Stimulated activated CD8-positive, alpha-beta memory T cell treated with anti-CD3 and anti-CD28 coated beads, Interleukin-4, amount 100 ng/mL, for 48 hours (primary cell): ENCODE results near the gene METTL25B.
A peak's percentile ranks its signal among the peaks of the same experiment; 100 is the strongest.
"Not testable (repeated sequence)": the region's sequence is repeated elsewhere in the genome, so short reads cannot be mapped to it uniquely, and the experiment has no call there.

Experiments used
- DNase-seq: peaks from one replicate; pipeline ENCODE4 v3.0.0-alpha.2; 2020

Gene METTL25B

DNA sequence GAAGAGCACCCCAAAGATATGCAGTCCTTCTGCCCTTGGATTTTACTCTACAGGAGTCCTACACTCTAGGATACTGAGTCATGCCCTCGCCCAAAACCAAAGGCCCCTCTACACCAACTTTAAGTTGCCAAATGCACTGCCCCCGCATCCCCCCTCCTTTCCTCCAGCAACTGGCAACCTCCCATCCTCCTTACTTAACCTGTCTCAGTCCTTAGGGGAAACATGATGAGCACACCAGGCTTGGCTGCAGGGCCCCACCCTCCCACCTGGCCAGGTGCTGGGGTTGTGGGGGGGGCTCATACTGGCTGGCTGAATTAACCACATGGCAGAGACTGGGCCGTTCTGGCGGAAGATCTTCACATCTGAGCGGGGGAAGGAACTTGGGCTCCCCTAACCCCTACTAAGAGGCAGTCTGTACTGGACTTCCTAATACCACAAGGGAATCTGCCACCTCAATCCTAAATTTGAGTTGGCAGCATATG lies 22.0 kb downstream of the METTL25B start:
- peak; percentile 74 for DNase-seq

DNA sequence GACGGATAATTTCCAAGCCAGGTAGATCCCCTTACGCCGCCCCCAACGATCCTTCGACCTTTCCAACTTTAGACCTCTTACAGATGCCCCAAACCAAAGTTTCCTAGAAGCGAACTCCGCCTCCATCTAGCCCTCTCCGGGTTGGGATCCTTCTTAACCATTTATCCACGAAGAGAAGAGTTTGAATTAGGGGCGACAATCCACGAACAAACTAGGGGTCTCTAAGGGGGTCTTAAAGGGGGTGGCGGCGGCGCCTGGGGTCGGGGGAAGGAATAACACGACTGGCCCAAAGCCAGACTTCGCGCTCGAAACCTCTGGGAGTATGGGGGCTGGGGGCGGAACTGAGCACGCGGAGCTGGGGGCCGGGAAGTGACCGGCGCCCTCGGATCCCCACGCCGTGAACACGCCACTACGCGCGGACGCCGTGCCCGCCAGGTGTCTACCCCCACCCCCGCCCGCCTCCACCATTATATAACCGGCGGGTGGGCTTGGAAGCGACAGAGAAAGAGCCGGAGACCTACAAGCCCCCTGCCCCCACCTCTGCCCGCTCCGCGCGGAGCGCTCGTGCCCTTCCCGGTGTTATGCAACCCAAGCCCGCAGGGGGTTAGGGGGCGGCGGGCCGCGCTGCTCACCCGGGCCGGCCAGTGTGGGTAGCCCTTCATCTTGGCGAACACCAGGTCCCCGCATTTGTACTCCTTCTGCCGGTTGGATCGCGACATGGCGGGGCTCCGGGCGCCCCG lies 22.6 kb downstream of the METTL25B start:
- DNase-seq: peak; percentile 58

DNA sequence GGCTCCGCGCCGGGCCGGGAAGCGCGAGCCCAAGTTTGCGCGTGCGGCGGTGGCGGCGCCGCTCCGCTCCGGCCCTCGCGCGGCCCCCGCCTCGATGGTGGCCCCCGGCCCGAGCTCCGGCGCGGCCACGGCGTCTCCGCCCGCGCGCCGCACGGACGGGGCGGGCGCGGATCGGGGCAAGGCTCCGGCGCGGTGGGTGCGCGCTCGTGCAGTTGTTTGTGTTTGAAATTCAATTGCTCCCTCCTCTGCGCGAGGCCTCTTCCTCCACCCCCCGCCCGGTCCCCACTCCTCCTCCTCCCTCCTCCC lies 23.1 kb downstream of the METTL25B start, which contains the start of gene HDGF:
TSS of gene HDGF (minus strand) at position 225 of the 306 bp plus-strand sequence. CDS start 246 bp downstream, outside the sequence.
- no peak for DNase-seq

DNA sequence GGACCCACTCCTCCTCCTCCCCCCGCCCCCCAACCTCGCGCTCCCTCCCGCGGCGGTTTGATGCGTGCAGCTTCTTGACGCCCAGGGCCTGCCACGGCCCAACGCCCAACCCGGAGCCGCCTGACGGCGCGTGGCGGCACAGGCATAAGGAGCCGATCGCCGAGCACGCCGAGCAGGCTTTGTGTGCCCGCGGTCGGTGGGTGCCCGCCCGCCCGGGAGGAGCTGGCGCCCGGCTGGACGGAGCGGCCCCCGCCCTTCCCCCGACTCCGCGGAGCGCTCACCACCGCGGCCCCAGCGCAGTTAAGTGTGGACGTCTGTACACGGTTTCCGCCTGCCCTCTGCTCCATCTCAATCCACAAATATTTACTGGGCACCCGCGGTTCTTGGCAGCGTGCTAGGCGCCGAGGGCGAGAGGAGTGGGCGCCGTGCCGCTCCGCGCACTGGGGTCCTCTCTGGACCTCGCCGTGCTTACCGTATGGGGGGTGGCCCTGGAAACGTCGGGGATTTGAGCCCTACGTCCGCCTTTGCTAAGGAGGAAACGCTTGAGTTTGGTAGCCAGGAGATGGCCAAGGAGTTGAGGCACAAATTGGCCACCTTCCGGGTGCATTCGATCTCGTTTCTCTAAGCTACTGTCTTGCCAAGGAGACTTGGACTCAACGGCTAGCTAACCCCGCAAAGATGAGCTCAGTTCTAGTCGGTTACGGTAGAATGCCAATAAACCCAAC lies 23.6 kb downstream of the METTL25B start:
- DNase-seq: peak; percentile 97

DNA sequence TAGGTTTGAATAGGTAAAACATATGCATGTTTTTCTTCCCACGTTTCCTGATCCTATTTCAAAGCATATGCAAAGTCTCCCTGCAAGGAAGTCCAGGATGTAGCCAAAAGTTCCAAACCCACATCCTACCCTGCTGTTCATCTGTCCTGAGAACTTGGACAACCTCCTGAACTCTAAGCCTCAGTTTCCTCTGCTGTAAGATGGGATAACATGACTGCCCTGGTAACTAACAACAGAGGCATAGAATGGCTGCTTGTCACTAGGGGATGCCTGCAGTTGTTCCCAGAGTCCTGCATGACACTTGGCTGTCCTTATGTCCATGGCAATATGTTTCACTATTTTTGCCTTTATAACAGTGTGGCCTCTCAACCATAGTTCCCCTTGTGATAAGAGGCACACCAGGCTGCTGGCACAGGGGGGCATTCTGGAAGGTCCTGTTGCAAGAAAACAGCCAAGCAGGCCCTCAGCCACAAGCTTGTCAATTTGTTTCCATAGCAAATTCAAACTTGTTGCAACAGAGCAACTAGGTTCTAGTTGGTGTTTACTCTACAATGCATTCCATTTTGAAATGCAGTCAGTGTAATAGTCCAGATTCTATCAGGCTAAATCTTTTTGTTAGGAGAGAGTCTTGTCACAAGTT lies 24.7 kb downstream of the METTL25B start:
- no peak for DNase-seq

DNA sequence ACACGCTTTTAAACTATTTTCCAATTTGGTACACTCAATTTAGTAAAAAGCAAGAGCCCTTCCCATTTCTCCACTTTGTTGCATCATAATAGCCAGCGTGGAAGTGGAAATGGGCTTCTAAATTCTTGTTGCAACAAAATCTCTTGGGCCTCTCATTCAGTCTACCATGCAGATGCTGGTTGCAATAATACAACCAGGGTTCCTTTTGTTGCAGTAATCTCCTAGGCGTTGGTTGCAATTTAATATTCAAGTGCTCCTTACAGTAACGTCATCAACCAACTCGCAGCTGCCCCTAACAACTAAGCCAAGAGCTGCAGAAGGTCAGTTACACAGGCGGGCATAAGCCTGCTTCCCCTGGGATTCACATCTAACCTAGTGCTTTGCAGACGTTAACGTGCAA lies 25.9 kb downstream of the METTL25B start:
- DNase-seq: no peak

DNA sequence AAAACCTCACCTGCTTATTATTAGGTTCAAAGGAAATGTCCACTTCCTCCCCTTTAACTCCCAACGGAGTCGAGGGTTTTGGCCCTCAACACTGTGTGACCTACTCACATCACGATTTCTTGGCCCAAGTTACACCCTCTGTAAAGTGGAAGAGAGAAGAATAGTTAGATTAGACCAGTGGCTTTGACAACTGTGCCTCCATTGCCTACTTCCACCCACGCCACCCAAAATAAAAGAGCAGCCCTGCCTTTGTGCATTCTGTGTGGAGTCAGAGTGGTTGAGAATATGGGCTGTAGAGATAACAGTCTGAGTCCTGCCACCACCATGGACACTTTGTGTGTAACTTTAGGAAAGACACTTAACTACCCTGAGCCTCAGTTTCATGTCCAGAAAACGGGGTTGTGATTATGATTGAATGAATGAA lies 27.3 kb downstream of the METTL25B start:
- no peak for DNase-seq

DNA sequence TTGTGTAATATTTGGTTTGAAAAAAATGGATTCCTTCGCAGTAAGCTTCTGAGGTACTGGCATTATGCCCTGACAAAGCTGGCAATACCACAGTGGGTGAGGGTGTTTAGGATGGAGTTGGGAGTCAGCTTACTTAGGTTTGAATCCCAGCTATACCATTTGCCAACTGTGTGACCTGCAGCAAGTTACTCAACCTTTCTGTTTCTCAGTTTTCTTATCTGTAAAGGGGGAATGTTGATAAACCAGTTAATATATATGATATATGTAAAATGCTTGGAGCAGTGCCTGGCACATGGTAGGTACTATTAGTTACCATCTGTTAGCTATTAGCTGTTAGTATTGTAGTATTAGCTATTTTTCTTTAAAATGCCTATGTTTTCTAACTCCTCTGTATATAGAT lies 28.1 kb downstream of the METTL25B start:
- DNase-seq: no peak

DNA sequence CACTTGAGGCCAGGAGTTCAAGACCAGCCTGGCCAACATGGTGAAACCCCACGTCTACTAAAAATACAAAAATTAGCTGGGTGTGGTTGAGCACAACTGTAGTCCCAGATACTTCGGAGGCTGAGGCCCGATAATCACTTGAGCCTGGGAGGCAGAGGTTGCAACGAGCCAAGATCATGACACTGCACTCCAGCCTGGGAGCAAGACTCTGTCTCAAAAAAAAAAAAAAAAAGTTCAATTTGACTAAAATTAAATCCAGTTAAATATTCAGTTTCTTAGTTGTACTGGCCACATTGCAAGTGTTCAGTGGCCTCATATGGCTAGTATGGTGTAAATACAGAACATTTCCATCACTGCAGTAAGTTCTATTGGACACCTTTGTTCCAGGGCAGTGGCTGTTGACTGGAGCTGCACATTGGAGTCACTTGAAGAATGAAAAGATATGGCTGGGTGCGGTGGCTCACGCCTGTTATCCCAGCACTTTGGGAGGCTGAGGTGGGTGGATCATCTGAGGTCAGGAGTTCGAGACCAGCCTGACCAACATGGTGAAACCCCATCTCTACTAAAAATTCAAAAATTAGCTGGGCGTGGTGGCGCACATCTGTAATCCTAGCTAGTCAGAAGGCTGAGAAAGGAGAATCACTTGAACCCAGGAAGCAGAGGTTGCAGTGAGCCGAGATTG lies 29.4 kb downstream of the METTL25B start:
- not testable (repeated sequence) for DNase-seq

DNA sequence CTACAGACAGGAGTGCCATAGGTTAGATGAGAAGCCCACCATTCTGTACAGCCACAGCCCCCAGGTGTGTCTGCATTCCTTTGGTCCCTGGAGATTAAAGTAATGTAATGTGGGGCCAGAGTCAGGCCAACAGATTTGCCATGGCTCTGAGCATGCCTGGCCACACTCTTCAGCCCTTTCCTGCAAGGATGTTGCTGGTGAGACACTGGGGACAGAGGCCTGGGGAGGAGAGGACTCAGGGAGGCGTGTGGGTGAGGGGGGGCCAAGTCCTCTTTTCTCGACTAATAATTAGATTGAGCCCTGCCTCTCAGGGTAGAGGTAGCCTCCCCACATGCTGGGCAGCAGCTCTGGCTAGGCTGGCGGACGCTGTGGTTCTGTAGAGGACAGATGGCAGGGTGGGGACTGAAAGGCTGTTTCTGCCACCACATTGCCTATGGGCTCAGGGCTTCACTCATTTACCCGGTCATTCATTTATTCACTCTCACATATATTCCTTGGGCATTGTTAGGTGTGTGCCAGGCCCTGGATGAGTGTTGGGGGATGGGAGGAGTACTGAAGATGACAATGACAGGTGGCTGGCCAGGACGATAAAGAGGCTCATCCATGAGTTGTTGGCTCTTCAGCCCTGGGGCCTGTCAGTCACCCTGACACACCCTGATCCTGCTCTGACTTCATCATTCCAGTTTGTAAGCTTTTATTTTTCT lies 32.0 kb downstream of the METTL25B start:
- no peak for DNase-seq

DNA sequence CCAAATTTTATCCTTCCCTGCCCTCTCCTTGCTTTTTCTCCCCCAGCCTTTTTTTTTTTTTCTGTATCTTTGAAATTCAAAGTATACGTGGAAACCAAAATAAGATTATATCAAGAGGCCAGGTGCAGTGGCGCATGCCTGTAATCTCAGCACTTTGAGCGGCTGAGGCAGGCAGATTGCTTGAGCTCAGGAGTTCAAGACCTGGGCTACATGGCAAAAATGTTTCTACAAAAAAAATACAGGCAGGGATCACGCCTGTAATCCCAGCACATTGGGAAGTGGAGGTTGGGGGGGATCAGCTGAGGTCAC lies 32.5 kb downstream of the METTL25B start:
- no peak for DNase-seq

DNA sequence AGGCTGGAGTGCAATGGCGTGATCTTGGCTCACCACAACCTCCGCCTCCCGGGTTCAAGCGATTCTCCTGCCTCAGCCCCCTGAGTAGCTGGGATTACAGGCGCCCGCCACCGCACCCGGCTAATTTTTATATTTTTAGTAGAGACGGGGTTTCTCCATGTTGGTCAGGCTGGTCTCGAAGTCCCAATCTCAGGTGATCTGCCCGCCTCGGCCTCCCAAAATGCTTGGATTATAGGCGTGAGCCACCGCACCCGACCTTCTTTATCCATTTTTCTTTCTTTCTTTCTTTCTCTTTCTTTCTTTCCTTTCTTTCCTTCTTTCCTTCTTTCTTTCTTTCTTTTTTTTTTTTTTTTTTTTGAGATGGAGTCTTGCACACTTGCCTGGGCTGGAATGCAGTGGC lies 36.9 kb downstream of the METTL25B start:
- DNase-seq: not testable (repeated sequence)

DNA sequence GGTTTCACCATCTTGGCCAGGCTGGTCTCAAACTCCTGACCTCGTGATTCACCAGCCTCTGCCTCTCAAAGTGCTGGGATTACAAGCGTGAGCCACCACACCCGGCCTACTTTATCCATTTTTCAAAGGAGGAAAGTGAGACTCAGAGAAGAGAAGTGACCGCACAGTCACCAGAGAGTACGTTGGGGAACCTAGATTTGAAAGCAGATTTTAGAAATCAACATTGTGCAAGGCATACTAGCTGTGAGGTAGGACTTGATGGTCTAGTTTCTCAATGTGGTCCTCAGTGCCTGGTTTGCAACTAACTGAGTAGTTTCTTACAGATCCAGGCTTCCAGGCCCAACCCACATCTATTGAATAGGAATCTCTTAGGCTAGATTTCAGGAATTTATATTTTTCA lies 37.4 kb downstream of the METTL25B start:
- DNase-seq: no peak

DNA sequence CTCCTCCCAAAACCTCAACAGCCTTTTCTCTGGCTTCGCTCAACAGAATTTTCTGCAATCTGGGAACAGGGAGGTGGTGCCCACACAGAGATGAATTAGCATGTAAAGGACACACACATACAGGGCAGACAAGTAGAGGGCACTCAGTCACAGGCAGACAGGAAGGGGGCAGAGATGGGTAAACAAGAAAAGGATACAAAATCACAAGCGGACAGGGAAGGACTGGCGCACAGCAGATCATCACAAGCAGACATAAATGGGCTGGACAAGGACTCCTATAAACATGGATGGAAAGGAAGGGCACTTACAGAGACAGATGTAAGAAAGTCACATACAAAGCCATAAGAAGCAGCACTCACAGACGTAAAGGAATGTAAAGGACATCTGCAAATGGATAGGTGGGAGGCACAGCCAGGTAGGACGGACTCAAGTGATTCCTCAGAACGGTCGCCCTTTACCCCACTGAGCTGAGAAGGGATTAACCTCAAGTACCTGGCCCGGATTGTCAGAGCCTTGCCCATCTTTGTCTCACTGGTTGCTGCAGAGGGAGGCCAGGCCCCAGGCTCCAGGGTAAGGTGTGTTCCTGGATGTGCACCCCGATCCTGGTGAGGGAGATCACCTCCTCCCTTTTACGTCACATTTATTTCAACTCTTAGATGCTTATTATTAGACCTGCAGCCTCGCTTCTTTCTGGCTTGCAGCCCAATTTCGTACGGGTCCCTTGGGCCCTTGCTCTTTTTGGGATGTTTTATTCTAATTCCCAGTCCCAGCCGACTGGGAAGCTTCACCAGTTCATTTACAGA lies 38.2 kb downstream of the METTL25B start:
- DNase-seq: no peak

DNA sequence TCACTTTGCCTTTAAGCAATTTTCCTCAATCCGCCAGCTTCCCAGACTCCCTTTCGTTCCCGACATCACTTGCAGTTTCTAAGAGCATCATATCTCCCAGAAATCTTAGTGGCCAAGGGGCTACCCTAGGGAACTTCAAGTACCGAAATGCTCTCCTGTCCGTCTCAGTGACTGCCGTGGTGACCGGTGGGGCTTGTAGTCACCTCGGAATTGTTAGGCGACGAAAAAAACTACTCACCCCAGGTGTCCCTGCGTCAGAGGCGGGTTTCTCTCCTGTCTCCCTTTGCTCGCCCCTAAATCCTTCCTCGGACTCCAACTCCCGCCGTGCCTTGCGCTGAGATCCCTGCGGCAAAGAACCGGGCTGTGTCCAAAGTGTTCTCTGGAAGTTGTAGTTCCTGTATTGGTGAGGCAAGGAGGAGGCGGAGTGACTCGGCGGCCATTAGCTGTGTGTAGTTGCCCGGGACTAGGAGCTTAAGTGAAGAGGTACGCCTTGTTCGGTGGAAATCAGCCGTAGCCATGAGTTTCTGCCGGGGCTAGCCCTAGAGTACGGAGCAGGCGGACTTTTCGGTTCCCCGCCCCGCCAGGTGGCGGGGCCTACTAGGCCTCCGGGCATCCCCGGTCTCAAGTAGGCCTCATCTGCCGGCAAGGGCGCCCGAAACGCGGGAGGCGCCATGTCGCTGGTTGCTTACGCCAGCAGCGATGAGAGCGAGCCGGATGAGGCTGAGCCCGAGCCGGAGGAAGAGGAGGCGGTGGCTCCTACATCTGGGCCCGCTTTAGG lies 39.0 kb downstream of the METTL25B start, which contains the start of gene PRCC:
TSS of gene PRCC (plus strand) at position 435 of the 778 bp plus-strand sequence. CDS start at position 672, 237 bp downstream.
- peak; percentile 95 for DNase-seq

DNA sequence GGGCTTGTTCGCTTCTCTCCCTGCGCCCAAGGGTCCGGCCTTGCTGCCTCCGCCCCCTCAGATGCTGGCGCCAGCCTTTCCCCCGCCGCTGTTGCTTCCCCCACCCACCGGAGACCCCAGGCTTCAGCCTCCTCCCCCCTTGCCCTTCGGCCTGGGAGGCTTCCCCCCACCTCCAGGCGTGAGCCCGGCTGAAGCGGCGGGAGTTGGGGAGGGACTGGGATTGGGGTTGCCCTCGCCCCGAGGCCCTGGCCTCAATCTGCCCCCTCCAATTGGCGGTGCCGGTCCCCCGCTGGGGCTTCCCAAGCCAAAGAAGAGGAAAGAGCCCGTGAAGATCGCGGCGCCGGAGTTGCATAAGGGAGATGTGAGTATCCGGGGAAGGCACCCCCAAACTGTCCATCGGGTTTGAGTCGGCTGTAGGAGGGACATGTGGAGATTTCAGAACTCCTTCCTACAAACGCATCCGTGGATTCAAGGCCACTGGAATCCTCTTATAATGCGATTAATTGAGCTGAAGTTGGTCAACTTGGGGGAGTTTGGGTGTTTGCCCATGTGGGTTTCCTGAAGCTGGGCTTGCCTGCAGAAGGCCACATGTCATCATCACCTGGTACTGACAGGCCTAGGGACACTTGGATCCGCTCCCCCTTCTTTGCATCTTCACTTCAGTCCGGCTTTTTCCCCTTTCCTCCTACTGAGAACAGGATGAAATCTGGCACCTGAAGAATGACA lies 39.8 kb downstream of the METTL25B start:
- peak; percentile 49 for DNase-seq

DNA sequence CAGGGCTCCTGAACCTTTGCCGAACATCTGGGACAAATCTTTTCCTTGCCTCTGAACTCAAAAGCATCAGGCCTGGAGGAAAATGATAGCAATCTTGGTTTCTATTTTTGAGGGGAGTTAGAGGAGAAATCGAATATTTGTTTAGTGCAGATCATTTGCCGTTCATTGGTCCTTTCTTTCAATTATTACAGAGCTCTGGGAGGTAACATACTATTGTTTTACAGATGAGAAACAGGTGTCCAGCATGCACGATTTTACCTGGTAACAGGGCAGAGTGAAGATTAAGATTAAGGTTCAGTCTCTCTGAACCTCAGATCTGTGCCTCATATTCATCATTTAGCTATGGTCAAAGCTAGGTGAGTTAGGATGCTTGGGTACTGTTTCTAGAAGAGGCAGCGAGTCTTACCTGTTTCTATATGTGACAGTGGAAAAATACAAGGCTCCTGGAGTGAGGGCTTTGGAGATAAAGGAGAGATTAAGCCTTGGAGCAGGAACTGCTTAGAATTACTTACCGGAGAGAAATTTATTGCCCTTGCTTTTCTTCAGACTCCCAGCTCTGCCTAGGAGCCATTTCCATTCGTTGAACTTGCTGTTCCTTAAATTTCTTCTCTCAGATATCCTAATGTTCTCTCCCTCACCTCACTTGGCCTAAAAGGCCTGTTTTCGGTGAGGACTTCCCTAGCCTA lies 40.5 kb downstream of the METTL25B start:
- DNase-seq: no peak

DNA sequence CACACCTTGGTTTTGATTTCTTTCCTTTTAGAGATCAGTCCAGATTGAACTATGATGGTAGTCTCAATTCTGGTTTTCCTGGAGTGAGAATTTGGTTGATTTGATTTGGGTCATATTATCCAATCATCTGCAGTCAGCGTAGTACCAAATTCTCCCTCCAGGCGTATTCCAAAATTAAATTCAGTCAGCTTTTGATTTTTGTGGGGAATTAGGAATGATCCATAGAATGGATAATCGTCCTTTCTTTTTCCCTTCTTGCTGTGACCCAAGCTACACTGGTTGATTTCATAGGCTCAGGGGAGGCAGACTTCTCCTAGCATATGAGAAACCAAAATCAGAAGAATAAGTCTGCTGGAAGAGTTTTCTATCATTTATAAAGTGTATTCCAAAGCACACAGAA lies 44.0 kb downstream of the METTL25B start:
- no peak for DNase-seq

DNA sequence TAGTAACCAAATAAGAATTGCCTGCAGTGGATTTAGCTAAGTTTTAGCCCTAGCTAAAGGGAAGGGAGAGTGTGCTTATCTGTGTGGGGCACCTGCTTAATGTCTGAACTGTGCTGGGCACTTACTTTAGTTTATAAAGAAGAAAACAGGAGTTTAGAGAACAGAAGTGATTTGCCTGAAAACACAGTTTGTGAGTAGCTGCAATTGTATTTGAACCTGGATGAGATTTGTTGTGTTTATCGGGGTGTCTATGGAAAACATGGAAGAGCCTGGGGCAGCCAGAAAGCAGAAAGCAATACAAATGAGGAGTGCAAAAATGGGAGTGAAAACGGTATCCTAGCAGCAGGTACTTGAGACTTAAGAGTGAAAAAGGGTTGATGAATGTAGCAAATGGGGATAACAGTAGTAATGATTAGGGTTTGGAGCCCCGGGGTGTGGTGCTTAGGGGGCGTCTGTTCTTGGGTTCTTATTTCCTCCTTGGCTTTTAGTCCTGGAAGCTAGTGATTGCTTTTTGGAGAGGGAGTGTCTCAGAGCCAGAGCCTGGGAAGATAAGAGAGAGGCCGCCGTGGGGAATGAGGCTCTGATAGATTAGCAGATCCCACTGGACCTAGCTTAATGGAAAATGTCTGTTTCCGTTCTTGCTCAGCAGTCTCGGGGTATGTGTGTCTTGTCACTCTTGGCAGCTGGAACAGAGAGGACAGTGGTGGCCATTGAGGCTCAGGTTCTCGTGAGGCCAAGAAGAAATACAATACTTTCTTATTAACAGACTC lies 44.6 kb downstream of the METTL25B start:
- no peak for DNase-seq
